BLaER1 (cell line): ENCODE results near the gene RREB1.

Source experiments
- H3K27ac ChIP-seq: shearing (Covaris generic); formaldehyde crosslinking; 2 replicates; pipeline ENCODE4 v1.8.1; 2022
- H3K27me3 ChIP-seq: shearing (Covaris generic); formaldehyde crosslinking; 2 replicates; pipeline ENCODE4 v1.8.1; 2022
- H3K36me3 ChIP-seq: shearing (Covaris generic); formaldehyde crosslinking; 2 replicates; pipeline ENCODE4 v1.8.1; 2022
- H3K4me1 ChIP-seq: shearing (Covaris generic); formaldehyde crosslinking; 2 replicates; pipeline ENCODE4 v1.8.1; 2022
- H3K4me2 ChIP-seq: shearing (Covaris generic); formaldehyde crosslinking; 2 replicates; pipeline ENCODE4 v1.8.1; 2022
- H3K4me3 ChIP-seq: shearing (Covaris generic); formaldehyde crosslinking; 2 replicates; pipeline ENCODE4 v1.8.1; 2022
- H3K9ac ChIP-seq: shearing (Covaris generic); formaldehyde crosslinking; 2 replicates; pipeline ENCODE4 v1.8.1; 2022
- H3K9me3 ChIP-seq: shearing (Covaris generic); formaldehyde crosslinking; 2 replicates; pipeline ENCODE4 v1.8.1; 2022
- H4K20me1 ChIP-seq: shearing (Covaris generic); formaldehyde crosslinking; 2 replicates; pipeline ENCODE4 v1.8.1; 2022
- Cebpa-rat ChIP-seq: shearing (Covaris generic); IDR thresholded peaks from 2 replicates; pipeline ENCODE4 v1.8.1; 2022

The RREB1 gene

GRCh38 chr6:7285416-7285815 lies 177.7 kb downstream of the RREB1 start:
- no peak overlapping the region for H3K27ac ChIP-seq
- H3K27me3 ChIP-seq = no peaks in the 10 kb centered on the region
- peaks cover 30% of the 10 kb centered on the region for H3K4me1 ChIP-seq
- no peaks in the 10 kb centered on the region for H3K9me3 ChIP-seq
- H3K36me3 ChIP-seq = peaks cover 60% of the 10 kb centered on the region
- no peak overlapping the region for H3K4me3 ChIP-seq
- H3K4me2 ChIP-seq = no peak overlapping the region
- no peak for TF ChIP-seq Cebpa-rat
- H4K20me1 ChIP-seq = no peaks in the 10 kb centered on the region
- H3K9ac ChIP-seq = no peak overlapping the region

GRCh38 chr6:7290079-7290478 lies 182.3 kb downstream of the RREB1 start:
- no peak overlapping the region for H3K9ac ChIP-seq
- H3K9me3 ChIP-seq = no peaks in the 10 kb centered on the region
- no peak for TF ChIP-seq Cebpa-rat
- H3K4me1 ChIP-seq = peaks cover 17% of the 10 kb centered on the region
- peaks cover 89% of the 10 kb centered on the region for H3K36me3 ChIP-seq
- H3K4me3 ChIP-seq = no peak overlapping the region
- H3K27me3 ChIP-seq = no peaks in the 10 kb centered on the region
- no peak overlapping the region for H3K27ac ChIP-seq
- H4K20me1 ChIP-seq = no peaks in the 10 kb centered on the region
- H3K4me2 ChIP-seq = no peak overlapping the region

GRCh38 chr6:7292596-7293255 lies 185.0 kb downstream of the RREB1 start:
- H3K4me3 ChIP-seq = no peak overlapping the region
- H3K36me3 ChIP-seq = peaks cover 89% of the 10 kb centered on the region
- H3K9ac ChIP-seq = no peak overlapping the region
- H3K4me1 ChIP-seq = peaks cover 9% of the 10 kb centered on the region
- H3K9me3 ChIP-seq = no peaks in the 10 kb centered on the region
- TF ChIP-seq Cebpa-rat = no peak
- H3K4me2 ChIP-seq = no peak overlapping the region
- H4K20me1 ChIP-seq = 0 out of 2 replicates have a peak, but pooled peaks cover 5% of the 10 kb centered on the region
- no peak overlapping the region for H3K27ac ChIP-seq
- no peaks in the 10 kb centered on the region for H3K27me3 ChIP-seq

GRCh38 chr6:7295916-7296315 lies 188.2 kb downstream of the RREB1 start:
- H3K36me3 ChIP-seq = peaks cover 90% of the 10 kb centered on the region
- H3K9ac ChIP-seq = no peak overlapping the region
- no peak overlapping the region for H3K4me2 ChIP-seq
- H3K4me1 ChIP-seq = no peaks in the 10 kb centered on the region
- H4K20me1 ChIP-seq = peaks cover 18% of the 10 kb centered on the region; the same call in 1 of the 2 replicates
- TF ChIP-seq Cebpa-rat = no peak
- no peak overlapping the region for H3K27ac ChIP-seq
- H3K9me3 ChIP-seq = no peaks in the 10 kb centered on the region
- no peak overlapping the region for H3K4me3 ChIP-seq
- no peaks in the 10 kb centered on the region for H3K27me3 ChIP-seq

- TF ChIP-seq Cebpa-rat = no peak
- Histone ChIP-seq H3K4me1 (no peaks in the 10 kb centered on the region), H3K9me3 (no peaks in the 10 kb centered on the region), H3K27me3 (no peaks in the 10 kb centered on the region), H3K27ac (no peak overlapping the region), H4K20me1 (peaks cover 25% of the 10 kb centered on the region; the same call in 1 of the 2 replicates), H3K4me2 (no peak overlapping the region), H3K9ac (no peak overlapping the region), H3K4me3 (no peak overlapping the region), H3K36me3 (peaks cover 90% of the 10 kb centered on the region)
Measured at GRCh38 chr6:7296602-7297001, 188.8 kb downstream of the RREB1 start.

- no peaks in the 10 kb centered on the region for H3K9me3 ChIP-seq
Measured at GRCh38 chr6:7298113-7298512, 190.4 kb downstream of the RREB1 start.

GRCh38 chr6:7300926-7301325 lies 193.2 kb downstream of the RREB1 start:
- no peak overlapping the region for H3K9ac ChIP-seq
- H3K27ac ChIP-seq = no peak overlapping the region
- H3K36me3 ChIP-seq = peaks cover 93% of the 10 kb centered on the region
- H4K20me1 ChIP-seq = peaks cover 58% of the 10 kb centered on the region
- no peak overlapping the region for H3K4me2 ChIP-seq
- H3K9me3 ChIP-seq = no peaks in the 10 kb centered on the region
- H3K4me3 ChIP-seq = no peak overlapping the region
- H3K27me3 ChIP-seq = no peaks in the 10 kb centered on the region
- H3K4me1 ChIP-seq = no peaks in the 10 kb centered on the region
- TF ChIP-seq Cebpa-rat = no peak

More at GRCh38 chr6:7298113-7298512, 190.4 kb downstream of the RREB1 start:
- Histone ChIP-seq H3K4me3 (no peak overlapping the region), H3K27ac (no peak overlapping the region), H3K36me3 (peaks cover 90% of the 10 kb centered on the region), H3K27me3 (no peaks in the 10 kb centered on the region), H3K4me1 (no peaks in the 10 kb centered on the region), H4K20me1 (peaks cover 31% of the 10 kb centered on the region; the same call in 1 of the 2 replicates), H3K9ac (no peak overlapping the region), H3K4me2 (no peak overlapping the region)
- TF ChIP-seq Cebpa-rat = no peak
